GM12875 (cell line): Measurements from ENCODE around the gene CARNS1.

Experiments
- H3K4me3 ChIP-seq: one replicate; pipeline ENCODE4 v1.5.1; 2011; ENCODE audit warnings: low read depth, low read length, control low read depth
- TF ChIP-seq, protein P1 (sequence below): IDR thresholded peaks from 2 replicates; pipeline ENCODE4 v1.5.1; 2011; ENCODE audit warnings: low read depth, mild to moderate bottlenecking, control low read depth, inconsistent platforms, low read length, moderate library complexity, borderline replicate concordance; ENCODE audit not compliant: insufficient read depth

Gene CARNS1

GRCh38 chr11:67409261-67409666, 6.2 kb upstream of the CARNS1 start:
- TF ChIP-seq, protein P1, sequence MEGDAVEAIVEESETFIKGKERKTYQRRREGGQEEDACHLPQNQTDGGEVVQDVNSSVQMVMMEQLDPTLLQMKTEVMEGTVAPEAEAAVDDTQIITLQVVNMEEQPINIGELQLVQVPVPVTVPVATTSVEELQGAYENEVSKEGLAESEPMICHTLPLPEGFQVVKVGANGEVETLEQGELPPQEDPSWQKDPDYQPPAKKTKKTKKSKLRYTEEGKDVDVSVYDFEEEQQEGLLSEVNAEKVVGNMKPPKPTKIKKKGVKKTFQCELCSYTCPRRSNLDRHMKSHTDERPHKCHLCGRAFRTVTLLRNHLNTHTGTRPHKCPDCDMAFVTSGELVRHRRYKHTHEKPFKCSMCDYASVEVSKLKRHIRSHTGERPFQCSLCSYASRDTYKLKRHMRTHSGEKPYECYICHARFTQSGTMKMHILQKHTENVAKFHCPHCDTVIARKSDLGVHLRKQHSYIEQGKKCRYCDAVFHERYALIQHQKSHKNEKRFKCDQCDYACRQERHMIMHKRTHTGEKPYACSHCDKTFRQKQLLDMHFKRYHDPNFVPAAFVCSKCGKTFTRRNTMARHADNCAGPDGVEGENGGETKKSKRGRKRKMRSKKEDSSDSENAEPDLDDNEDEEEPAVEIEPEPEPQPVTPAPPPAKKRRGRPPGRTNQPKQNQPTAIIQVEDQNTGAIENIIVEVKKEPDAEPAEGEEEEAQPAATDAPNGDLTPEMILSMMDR = no peak
- H3K4me3 ChIP-seq = peak overlapping the region; percentile 49

DNA sequence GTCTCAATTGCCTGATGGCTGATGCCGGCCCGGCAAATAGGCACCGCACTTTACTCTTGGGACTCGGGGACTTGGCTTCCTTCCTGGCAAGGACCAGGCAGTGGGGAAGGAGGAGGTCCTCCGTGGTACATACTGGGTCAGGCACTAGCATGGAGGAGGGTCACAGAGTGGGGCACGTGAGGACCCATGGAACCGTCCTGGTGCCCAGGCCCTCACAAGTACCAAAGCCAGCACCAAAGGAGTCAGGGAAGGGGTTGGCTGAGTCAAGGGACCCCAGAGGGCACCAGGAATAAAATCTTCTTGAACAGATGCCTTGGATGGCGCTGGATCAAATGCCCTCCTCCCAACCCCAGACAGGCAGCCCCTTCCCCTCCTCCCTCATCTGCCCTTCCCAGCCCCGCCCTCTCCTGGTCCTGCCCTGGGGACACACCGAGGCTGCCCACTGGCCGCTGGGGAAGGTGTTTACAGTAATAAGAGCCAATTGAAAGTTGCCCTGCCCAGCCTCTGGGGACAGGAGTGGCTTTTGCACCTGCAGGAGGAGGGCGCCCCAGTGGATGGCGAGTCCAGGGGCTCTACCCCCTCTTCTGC, 5.6 kb upstream of the CARNS1 start:
- TF ChIP-seq, protein P1 = no peak
- H3K4me3 ChIP-seq = peak overlapping the region; percentile 49

- TF ChIP-seq, protein P1 = no peak
- no peak overlapping the region for H3K4me3 ChIP-seq
These were observed 5.1 kb upstream of the CARNS1 start for GRCh38 chr11:67410369-67410831.

- no peak overlapping the region for H3K4me3 ChIP-seq
These were observed 4.3 kb upstream of the CARNS1 start for GRCh38 chr11:67410984-67411784.

DNA sequence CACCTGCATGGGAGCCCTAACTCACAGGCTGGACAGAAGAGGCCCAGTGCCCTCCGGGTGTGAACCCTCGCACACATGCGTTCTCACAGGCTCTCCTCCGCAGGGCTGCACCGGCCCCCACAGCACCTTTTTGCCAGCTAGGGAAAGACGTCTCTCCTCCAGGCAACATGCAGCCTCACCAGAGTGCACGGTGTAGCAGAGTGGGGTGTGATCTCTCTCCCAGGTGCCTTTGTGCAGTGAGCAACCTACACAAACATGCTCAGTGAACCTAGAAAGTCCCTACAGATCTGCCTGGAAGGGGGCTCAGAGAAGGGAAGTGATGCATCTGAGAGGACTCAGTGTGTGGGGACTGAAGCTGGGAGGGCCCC, 3.7 kb upstream of the CARNS1 start:
- no peak overlapping the region for H3K4me3 ChIP-seq

More at GRCh38 chr11:67410984-67411784, 4.3 kb upstream of the CARNS1 start:
- TF ChIP-seq, protein P1 = no peak

GRCh38 chr11:67412495-67413179, 2.8 kb upstream of the CARNS1 start:
- TF ChIP-seq, protein P1 = no peak
- H3K4me3 ChIP-seq = no peak overlapping the region

More for the DNA sequence above, 3.7 kb upstream of the CARNS1 start:
- TF ChIP-seq, protein P1 = no peak
